HepG2 (cell line): ENCODE measurements around the gene MYLK. TPM values are rescaled to one million over a fixed set of nuclear protein-coding genes. Genes with fewer than 3 reads are reported as not detected.

Experiments
- AKNA ChIP-seq: sonication (generic); formaldehyde crosslinking; IDR thresholded peaks from 2 replicates; pipeline ENCODE4 v1.4.0; 2020; ENCODE audit warnings: missing genetic modification reagents, borderline replicate concordance
- HMG20A ChIP-seq: IDR thresholded peaks from 2 replicates; pipeline ENCODE4 v1.6.1; 2016; ENCODE audit warnings: borderline replicate concordance
- NRL ChIP-seq: sonication (generic); formaldehyde crosslinking; IDR thresholded peaks from 2 replicates; pipeline ENCODE4 v1.5.0; 2020; ENCODE audit warnings: missing genetic modification reagents, mild to moderate bottlenecking, moderate library complexity, borderline replicate concordance
- REST ChIP-seq, 2 experiments: IDR thresholded peaks; 2 replicates each; pipeline ENCODE4 v1.6.1; 2011 to 2012; ENCODE audit warnings: low read length in 2 of 2, borderline replicate concordance in 1 of 2, low read depth in 1 of 2, mild to moderate bottlenecking in 1 of 2, moderate library complexity in 1 of 2
- SMAD3 ChIP-seq: sonication (generic); formaldehyde crosslinking; IDR thresholded peaks from 2 replicates; pipeline ENCODE4 v1.4.0; 2020; ENCODE audit warnings: missing genetic modification reagents
- TBX3 ChIP-seq: fragments of 450-650 bp; IDR thresholded peaks from 2 replicates; pipeline ENCODE4 v1.6.1; 2017; ENCODE audit warnings: antibody characterized with exemption, mild to moderate bottlenecking, inconsistent platforms, borderline replicate concordance
- ZKSCAN8 ChIP-seq: IDR thresholded peaks from 2 replicates; pipeline ENCODE4 v1.6.1; 2016; ENCODE audit warnings: borderline replicate concordance, missing genetic modification reagents, missing compliant biosample characterization
- ZMYM3 ChIP-seq: sonication (generic); formaldehyde crosslinking; IDR thresholded peaks from 2 replicates; pipeline ENCODE4 v1.5.1; 2020; ENCODE audit warnings: mild to moderate bottlenecking, missing genetic modification reagents
- ZNF550 ChIP-seq: sonication (generic); formaldehyde crosslinking; IDR thresholded peaks from 2 replicates; pipeline ENCODE4 v1.4.0; 2020; ENCODE audit warnings: mild to moderate bottlenecking, missing genetic modification reagents, borderline replicate concordance
- ZNF577 ChIP-seq: sonication (generic); formaldehyde crosslinking; IDR thresholded peaks from 2 replicates; pipeline ENCODE4 v1.4.0; 2020; ENCODE audit warnings: mild to moderate bottlenecking, low read depth, missing genetic modification reagents, borderline replicate concordance
- ZNF615 ChIP-seq: sonication (generic); formaldehyde crosslinking; IDR thresholded peaks from 2 replicates; pipeline ENCODE4 v1.5.0; 2020; ENCODE audit warnings: mild to moderate bottlenecking, missing genetic modification reagents, borderline replicate concordance
- ZNF691 ChIP-seq: sonication (generic); formaldehyde crosslinking; IDR thresholded peaks from 2 replicates; pipeline ENCODE4 v1.4.0; 2020; ENCODE audit warnings: missing genetic modification reagents, low read depth, mild to moderate bottlenecking, borderline replicate concordance
- polyA plus RNA-seq, 8 experiments: library from polyadenylated mRNA; depleted of rRNA in 3 of 8; stranded (reverse) in 7 of 8; unstranded in 1 of 8; fragments of >200 nt; fragmentation: Illumina TruSeq in 4 of 8; extraction: Trizol in 4 of 8; gene quantifications; 2 replicates each; pipeline versions ENCODE4 v1.2.1 to v1.2.3, GENCODE V29; 2011 to 2016; ENCODE audit warnings: low read depth in 4 of 8, missing spikeins in 1 of 8, mixed read lengths in 1 of 8; ENCODE audit not compliant: insufficient read depth in 1 of 8
- total RNA-seq, 5 experiments: library from RNA; depleted of rRNA; stranded (reverse); fragments of >200 nt; fragmentation: Illumina TruSeq; extraction: Trizol; gene quantifications; 2 replicates each; pipeline ENCODE4 v1.2.3, GENCODE V29; 2016; ENCODE audit warnings: low read depth in 1 of 5
- TF ChIP-seq, protein P1 (sequence below): sonication (generic); formaldehyde crosslinking; IDR thresholded peaks from 2 replicates; pipeline ENCODE4 v1.8.0; 2022; ENCODE audit warnings: missing genetic modification reagents, mild to moderate bottlenecking, borderline replicate concordance
- TF ChIP-seq, protein P2 (sequence below): sonication (generic); formaldehyde crosslinking; IDR thresholded peaks from 2 replicates; pipeline ENCODE4 v1.4.0; 2020; ENCODE audit warnings: missing genetic modification reagents

The MYLK gene
- total and polyA plus RNA-seq, 2 of the 13 experiments (the other 11 are each of a cell fraction or from before 2014, with no cell fraction given): 10.6 to 34.9 TPM

DNA sequence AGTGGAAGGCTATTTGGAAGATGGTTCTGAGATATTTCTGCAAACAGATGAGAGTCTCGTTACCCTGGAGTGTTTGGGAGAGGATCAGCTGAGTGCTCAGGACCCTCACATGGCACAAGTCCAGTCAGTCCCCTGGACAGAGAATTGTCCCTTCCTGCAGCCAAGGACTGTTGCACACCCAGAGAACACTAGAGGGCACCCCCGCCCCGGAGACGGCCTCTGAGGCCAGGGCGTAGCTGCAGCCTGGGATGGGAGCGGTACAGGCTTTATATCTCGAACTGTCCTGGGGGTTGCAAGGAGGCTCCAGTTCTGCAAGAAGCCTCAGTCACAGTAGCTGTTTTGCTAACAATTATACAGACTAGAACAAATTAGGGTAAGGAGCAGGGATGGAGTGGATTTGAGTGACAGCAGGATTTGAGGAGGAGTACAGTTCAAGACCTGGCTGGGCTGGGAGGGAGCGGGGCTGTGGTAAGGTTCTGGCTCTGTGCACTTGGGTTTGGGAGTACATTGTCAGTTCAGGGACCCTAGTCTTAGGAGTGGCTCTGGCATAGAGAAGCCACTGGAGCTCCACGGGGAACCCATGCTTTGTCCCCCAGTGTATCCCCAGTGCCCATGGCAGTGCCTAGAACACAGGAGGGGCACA, 231.7 kb downstream of the MYLK start (continued):
- TF ChIP-seq AKNA (CRISPR knock-in tag) (no peak), ZNF615 (CRISPR knock-in tag) (no peak), ZMYM3 (CRISPR knock-in tag) (no peak), ZKSCAN8 (CRISPR knock-in tag) (0 out of 2 replicates have a peak, but pooled peaks have one; percentile 39), TBX3 (no peak), HMG20A (CRISPR knock-in tag) (no peak), ZNF691 (0 out of 2 replicates have a peak, but pooled peaks have one; percentile 9), ZNF577 (CRISPR knock-in tag) (no peak), SMAD3 (CRISPR knock-in tag) (0 out of 2 replicates have a peak, but pooled peaks have one; percentile 44), NRL (CRISPR knock-in tag) (no peak), REST (IDR thresholded peaks at IDR 0.05; ENCODE audit: borderline replicate concordance in 1 of 2, low read depth in 1 of 2, low read length in 2 of 2) (peak in 1 of 2 experiments; percentile 68; a peak in 3 of 4 replicates), ZNF550 (CRISPR knock-in tag) (no peak)
- TF ChIP-seq, protein P1, sequence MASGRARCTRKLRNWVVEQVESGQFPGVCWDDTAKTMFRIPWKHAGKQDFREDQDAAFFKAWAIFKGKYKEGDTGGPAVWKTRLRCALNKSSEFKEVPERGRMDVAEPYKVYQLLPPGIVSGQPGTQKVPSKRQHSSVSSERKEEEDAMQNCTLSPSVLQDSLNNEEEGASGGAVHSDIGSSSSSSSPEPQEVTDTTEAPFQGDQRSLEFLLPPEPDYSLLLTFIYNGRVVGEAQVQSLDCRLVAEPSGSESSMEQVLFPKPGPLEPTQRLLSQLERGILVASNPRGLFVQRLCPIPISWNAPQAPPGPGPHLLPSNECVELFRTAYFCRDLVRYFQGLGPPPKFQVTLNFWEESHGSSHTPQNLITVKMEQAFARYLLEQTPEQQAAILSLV (CRISPR knock-in tag): peak; percentile 55; the same call in 1 of the 2 replicates
- TF ChIP-seq, protein P2, sequence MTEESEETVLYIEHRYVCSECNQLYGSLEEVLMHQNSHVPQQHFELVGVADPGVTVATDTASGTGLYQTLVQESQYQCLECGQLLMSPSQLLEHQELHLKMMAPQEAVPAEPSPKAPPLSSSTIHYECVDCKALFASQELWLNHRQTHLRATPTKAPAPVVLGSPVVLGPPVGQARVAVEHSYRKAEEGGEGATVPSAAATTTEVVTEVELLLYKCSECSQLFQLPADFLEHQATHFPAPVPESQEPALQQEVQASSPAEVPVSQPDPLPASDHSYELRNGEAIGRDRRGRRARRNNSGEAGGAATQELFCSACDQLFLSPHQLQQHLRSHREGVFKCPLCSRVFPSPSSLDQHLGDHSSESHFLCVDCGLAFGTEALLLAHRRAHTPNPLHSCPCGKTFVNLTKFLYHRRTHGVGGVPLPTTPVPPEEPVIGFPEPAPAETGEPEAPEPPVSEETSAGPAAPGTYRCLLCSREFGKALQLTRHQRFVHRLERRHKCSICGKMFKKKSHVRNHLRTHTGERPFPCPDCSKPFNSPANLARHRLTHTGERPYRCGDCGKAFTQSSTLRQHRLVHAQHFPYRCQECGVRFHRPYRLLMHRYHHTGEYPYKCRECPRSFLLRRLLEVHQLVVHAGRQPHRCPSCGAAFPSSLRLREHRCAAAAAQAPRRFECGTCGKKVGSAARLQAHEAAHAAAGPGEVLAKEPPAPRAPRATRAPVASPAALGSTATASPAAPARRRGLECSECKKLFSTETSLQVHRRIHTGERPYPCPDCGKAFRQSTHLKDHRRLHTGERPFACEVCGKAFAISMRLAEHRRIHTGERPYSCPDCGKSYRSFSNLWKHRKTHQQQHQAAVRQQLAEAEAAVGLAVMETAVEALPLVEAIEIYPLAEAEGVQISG (CRISPR knock-in tag): no peak
